Karpas-422 (cell line): ENCODE data around the gene CHCHD6. TPM values are rescaled to one million over a fixed set of nuclear protein-coding genes. Genes with fewer than 3 reads are reported as not detected.
A peak's percentile ranks its signal among the peaks of the same experiment; 100 is the strongest.

ENCODE experiments used
- DNase-seq: peaks from one replicate; pipeline ENCODE4 v3.0.0-alpha.2; 2015
- H2AFZ ChIP-seq: fragments of 200-600 bp; sonication (generic); 2 replicates; pipeline ENCODE4 v1.6.1; 2014; ENCODE audit warnings: antibody characterized with exemption, low read length, mixed read lengths
- H3K27ac ChIP-seq: fragments of 200-600 bp; sonication (generic); 2 replicates; pipeline ENCODE4 v1.5.1; 2014; ENCODE audit warnings: mild to moderate bottlenecking, low read length, moderate library complexity
- H3K27me3 ChIP-seq: fragments of 200-600 bp; sonication (generic); 2 replicates; pipeline ENCODE4 v1.6.1; 2014; ENCODE audit warnings: low read length, mixed read lengths
- H3K36me3 ChIP-seq: fragments of 200-600 bp; sonication (generic); 2 replicates; pipeline ENCODE4 v1.6.1; 2014; ENCODE audit warnings: low read length, mixed read lengths; ENCODE audit not compliant: insufficient read depth
- H3K4me1 ChIP-seq: fragments of 200-600 bp; sonication (generic); 2 replicates; pipeline ENCODE4 v1.6.1; 2014; ENCODE audit warnings: mild to moderate bottlenecking, low read length, mixed read lengths
- H3K4me2 ChIP-seq: fragments of 200-600 bp; sonication (generic); 2 replicates; pipeline ENCODE4 v1.6.1; 2014; ENCODE audit warnings: low read length, low read depth, mild to moderate bottlenecking; ENCODE audit not compliant: poor library complexity, severe bottlenecking
- H3K4me3 ChIP-seq: fragments of 200-600 bp; sonication (generic); 2 replicates; pipeline ENCODE4 v1.5.1; 2014; ENCODE audit warnings: mild to moderate bottlenecking, antibody characterized with exemption, low read length, mixed read lengths
- H3K79me2 ChIP-seq: fragments of 200-600 bp; sonication (generic); 2 replicates; pipeline ENCODE4 v1.6.1; 2014; ENCODE audit warnings: mild to moderate bottlenecking, low read length, mixed read lengths
- H3K9ac ChIP-seq: fragments of 200-600 bp; sonication (generic); 2 replicates; pipeline ENCODE4 v1.6.0; 2014; ENCODE audit warnings: low read length
- H3K9me2 ChIP-seq: fragments of 200-600 bp; sonication (generic), shearing (Covaris generic); replicated peaks from 2 replicates; pipeline ENCODE4 v1.6.0; 2014; ENCODE audit warnings: mild to moderate bottlenecking, low read length, moderate library complexity; ENCODE audit not compliant: insufficient read depth
- H3K9me3 ChIP-seq: fragments of 300-700, 200-600 bp; sonication (generic); 2 replicates; pipeline ENCODE4 v1.6.1; 2014; ENCODE audit warnings: low read length, mixed read lengths
- H4K20me1 ChIP-seq: fragments of 200-600 bp; sonication (generic); 2 replicates; pipeline ENCODE4 v1.6.1; 2014; ENCODE audit warnings: mild to moderate bottlenecking, antibody characterized with exemption, low read length, low read depth; ENCODE audit not compliant: insufficient read depth
- total RNA-seq: library from RNA; depleted of rRNA; stranded (reverse); fragments of >200 nt; shearing (Covaris generic); gene quantifications from 2 replicates; pipeline ENCODE4 v1.2.3, GENCODE V29; 2014; ENCODE audit warnings: low replicate concordance

CHCHD6 gene
- total RNA-seq, 1 experiment from 2014 or later: 12.8 TPM

- H4K20me1 ChIP-seq: peaks cover 4% of the 10 kb centered on the region; the same call in 1 of the 2 replicates
- H3K9me2 ChIP-seq: no peaks in the 10 kb centered on the region
- no peaks in the 10 kb centered on the region for H3K27me3 ChIP-seq
- DNase-seq: no peak
- H3K79me2 ChIP-seq: no peaks in the 10 kb centered on the region
- H3K9ac ChIP-seq: no peak overlapping the region
- no peaks in the 10 kb centered on the region for H3K36me3 ChIP-seq
- H3K27ac ChIP-seq: no peak overlapping the region
- no peak overlapping the region for H3K4me2 ChIP-seq
- no peak overlapping the region for H3K4me3 ChIP-seq
- H3K9me3 ChIP-seq: no peaks in the 10 kb centered on the region
- peaks cover 34% of the 10 kb centered on the region for H3K4me1 ChIP-seq
- H2AFZ ChIP-seq: no peak overlapping the region
These were observed 296.1 kb downstream of the CHCHD6 start for GRCh38 chr3:127000119-127000518.

DNA sequence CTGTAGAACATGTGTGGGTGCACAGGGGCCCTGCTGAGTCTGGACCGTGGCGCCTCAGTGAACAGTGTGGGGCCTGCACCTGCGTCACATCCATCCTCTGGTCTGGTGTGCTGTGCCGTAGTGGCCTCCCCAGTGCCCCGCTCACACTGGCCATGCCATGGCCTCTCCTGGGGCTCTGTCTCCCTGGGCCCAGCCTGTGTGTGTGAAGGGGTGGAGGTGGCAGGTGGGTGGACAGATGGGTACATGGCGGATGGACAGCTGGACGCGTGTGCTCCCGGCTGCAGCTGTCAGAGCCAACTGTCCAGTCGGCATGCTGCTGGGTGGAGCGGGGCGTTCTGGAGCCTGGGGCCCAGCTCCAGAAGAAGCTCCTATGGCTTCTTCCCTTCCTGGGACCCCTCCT, 296.7 kb downstream of the CHCHD6 start:
- Histone ChIP-seq H3K4me3 (no peak overlapping the region), H3K27ac (no peak overlapping the region), H3K36me3 (no peaks in the 10 kb centered on the region), H3K4me2 (no peak overlapping the region), H3K9ac (no peak overlapping the region), H3K27me3 (no peaks in the 10 kb centered on the region), H3K79me2 (no peaks in the 10 kb centered on the region), H4K20me1 (peaks cover 3% of the 10 kb centered on the region; the same call in 1 of the 2 replicates), H2AFZ (no peak overlapping the region), H3K9me3 (no peaks in the 10 kb centered on the region), H3K4me1 (peaks cover 27% of the 10 kb centered on the region), H3K9me2 (no peaks in the 10 kb centered on the region)
- DNase-seq: no peak

DNA sequence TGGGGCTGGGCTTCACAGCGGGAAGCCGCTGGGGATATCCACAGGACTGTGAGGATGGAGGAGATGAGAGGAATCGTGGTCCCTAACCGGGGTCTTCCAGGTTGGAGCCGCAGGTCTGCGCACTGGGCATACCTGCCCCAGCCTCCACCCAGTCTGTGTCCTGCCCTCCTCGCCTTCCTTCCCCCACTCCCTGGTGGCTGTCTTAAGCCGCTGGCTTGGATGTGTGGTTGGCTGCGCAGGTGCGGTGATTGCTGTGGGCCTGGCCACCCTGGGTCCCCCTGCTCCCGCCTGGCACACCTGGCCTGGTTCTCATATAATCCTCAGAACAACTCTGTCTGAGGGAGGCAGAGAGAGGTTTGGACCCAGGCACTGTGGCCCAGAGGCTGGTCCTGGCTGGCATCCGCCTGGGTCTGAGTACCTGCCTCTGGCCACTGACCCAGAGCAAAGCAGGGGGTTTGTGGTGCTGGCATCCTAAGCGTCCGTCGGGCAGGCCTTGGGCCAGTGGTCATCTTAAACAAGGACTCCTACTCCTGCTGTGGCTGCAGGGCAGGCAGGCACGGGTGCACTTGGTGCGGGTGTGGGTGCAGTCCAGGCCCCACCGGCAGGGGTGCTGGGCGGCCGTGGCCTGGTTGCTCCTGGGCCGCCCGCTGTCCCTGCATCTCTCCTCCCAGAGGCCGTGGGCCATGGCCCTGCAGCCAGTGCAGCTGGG, 297.6 kb downstream of the CHCHD6 start:
- H3K4me2 ChIP-seq: no peak overlapping the region
- no peak for DNase-seq
- no peak overlapping the region for H3K4me3 ChIP-seq
- H3K9ac ChIP-seq: no peak overlapping the region
- peaks cover 20% of the 10 kb centered on the region for H3K4me1 ChIP-seq
- H3K79me2 ChIP-seq: no peaks in the 10 kb centered on the region
- no peaks in the 10 kb centered on the region for H3K9me2 ChIP-seq
- H2AFZ ChIP-seq: no peak overlapping the region
- H3K9me3 ChIP-seq: no peaks in the 10 kb centered on the region
- H4K20me1 ChIP-seq: peaks cover 3% of the 10 kb centered on the region; the same call in 1 of the 2 replicates
- H3K27ac ChIP-seq: no peak overlapping the region
- no peaks in the 10 kb centered on the region for H3K27me3 ChIP-seq
- no peaks in the 10 kb centered on the region for H3K36me3 ChIP-seq

GRCh38 chr3:127002195-127003174, 298.4 kb downstream of the CHCHD6 start:
- no peak for DNase-seq
- peaks cover 3% of the 10 kb centered on the region; the same call in 1 of the 2 replicates for H4K20me1 ChIP-seq
- H3K27me3 ChIP-seq: no peaks in the 10 kb centered on the region
- H3K27ac ChIP-seq: no peak overlapping the region
- H3K79me2 ChIP-seq: no peaks in the 10 kb centered on the region
- H3K4me2 ChIP-seq: peak overlapping the region; percentile 27
- H3K36me3 ChIP-seq: no peaks in the 10 kb centered on the region
- H3K9ac ChIP-seq: no peak overlapping the region
- H3K9me3 ChIP-seq: no peaks in the 10 kb centered on the region
- peaks cover 20% of the 10 kb centered on the region for H3K4me1 ChIP-seq
- H3K9me2 ChIP-seq: no peaks in the 10 kb centered on the region
- H3K4me3 ChIP-seq: no peak overlapping the region
- H2AFZ ChIP-seq: no peak overlapping the region

DNA sequence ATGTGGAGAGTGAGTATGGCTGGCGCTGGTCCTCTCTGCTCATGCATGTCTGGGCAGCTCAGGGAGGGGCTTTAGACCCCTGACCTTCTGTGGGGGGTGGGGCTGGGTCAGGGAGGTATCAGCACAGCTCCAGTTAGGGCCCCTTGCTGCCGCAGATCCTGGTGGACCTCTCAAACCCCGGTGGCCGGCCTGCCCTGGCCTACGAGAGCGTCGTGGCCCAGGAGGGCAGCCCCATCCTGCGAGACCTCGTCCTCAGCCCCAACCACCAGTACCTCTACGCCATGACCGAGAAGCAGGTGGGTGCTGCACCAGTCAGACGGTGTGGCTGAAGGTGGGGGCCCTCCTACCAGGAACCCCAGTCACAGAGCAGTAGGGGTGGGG, 299.1 kb downstream of the CHCHD6 start:
- H3K9ac ChIP-seq: no peak overlapping the region
- H3K4me2 ChIP-seq: no peak overlapping the region
- no peaks in the 10 kb centered on the region for H3K36me3 ChIP-seq
- H3K4me1 ChIP-seq: peaks cover 15% of the 10 kb centered on the region
- no peak overlapping the region for H3K4me3 ChIP-seq
- H3K9me2 ChIP-seq: no peaks in the 10 kb centered on the region
- H4K20me1 ChIP-seq: peaks cover 3% of the 10 kb centered on the region; the same call in 1 of the 2 replicates
- H3K27ac ChIP-seq: no peak overlapping the region
- no peaks in the 10 kb centered on the region for H3K9me3 ChIP-seq
- no peak for DNase-seq
- no peaks in the 10 kb centered on the region for H3K27me3 ChIP-seq
- H3K79me2 ChIP-seq: no peaks in the 10 kb centered on the region
- no peak overlapping the region for H2AFZ ChIP-seq

DNA sequence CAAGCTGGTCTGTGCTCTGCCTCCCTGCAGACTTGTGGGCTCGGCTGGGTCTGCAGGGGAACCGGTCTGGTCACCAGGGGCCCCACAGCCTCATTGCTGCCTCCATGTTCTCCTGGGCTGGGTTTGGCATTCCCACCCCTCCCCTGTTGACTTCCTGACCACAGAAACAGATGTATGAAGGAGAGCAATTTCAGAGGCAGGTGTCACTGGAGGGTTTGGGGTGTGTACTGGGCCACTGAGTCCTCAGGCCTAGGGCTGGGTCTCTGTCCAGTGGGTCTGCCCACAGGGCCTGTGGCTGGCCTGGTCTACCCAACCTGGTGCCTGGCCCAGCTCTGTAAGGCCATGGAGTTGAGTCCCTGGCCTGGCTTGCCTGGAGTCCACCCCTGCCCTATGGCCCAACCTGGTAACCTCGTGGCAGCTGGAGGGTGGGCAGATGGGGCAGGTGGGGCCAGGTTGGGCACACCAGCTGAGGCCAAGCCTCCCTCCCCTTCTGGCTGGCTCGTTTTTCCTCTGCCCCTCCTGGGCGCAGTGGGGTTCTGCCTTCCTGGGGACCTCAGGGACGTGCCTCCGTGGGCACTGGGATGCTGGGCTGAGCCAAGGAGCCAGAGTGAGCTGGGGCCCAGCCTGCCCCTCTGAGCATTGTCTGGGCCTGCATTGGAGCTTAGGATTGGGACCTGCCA, 299.7 kb downstream of the CHCHD6 start:
- H3K79me2 ChIP-seq: no peaks in the 10 kb centered on the region
- no peak overlapping the region for H3K9ac ChIP-seq
- H3K27me3 ChIP-seq: no peaks in the 10 kb centered on the region
- H3K9me2 ChIP-seq: no peaks in the 10 kb centered on the region
- no peak for DNase-seq
- H3K4me2 ChIP-seq: no peak overlapping the region
- H3K36me3 ChIP-seq: no peaks in the 10 kb centered on the region
- no peak overlapping the region for H3K4me3 ChIP-seq
- H4K20me1 ChIP-seq: peaks cover 3% of the 10 kb centered on the region; the same call in 1 of the 2 replicates
- H3K4me1 ChIP-seq: peaks cover 10% of the 10 kb centered on the region
- H3K27ac ChIP-seq: no peak overlapping the region
- no peak overlapping the region for H2AFZ ChIP-seq
- H3K9me3 ChIP-seq: no peaks in the 10 kb centered on the region

DNA sequence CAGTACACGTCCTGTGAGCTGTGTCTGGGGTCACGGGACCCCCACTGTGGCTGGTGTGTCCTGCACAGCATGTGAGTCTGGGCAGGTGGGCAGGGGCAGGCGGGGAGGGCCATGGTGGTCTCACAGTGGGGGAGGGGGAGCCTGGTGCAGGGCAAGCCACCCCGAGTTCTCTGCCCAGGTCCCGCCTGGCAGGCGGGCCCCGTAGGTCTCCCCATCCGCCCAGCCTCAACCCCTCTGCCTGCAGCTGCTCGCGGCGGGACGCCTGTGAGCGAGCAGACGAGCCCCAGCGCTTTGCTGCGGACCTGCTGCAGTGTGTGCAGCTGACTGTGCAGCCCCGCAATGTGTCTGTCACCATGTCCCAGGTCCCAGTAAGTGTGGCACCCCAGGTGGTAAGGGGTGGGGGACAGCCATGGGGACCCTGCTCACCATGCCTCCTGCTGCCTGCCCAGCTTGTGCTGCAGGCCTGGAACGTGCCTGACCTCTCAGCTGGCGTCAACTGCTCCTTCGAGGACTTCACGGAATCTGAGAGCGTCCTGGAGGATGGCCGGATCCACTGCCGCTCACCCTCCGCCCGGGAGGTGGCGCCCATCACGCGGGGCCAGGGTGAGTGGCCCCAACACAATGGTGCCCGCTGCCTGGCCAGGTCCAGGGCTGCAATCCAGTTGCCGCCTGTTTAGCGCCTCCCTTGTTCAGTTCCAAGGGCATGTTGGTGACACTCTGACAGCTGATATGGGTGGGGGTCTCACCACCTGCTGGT, 300.8 kb downstream of the CHCHD6 start:
- H3K27ac ChIP-seq: no peak overlapping the region
- H3K27me3 ChIP-seq: no peaks in the 10 kb centered on the region
- H4K20me1 ChIP-seq: peaks cover 3% of the 10 kb centered on the region; the same call in 1 of the 2 replicates
- no peaks in the 10 kb centered on the region for H3K79me2 ChIP-seq
- H3K9me2 ChIP-seq: no peaks in the 10 kb centered on the region
- no peak overlapping the region for H3K9ac ChIP-seq
- H3K4me2 ChIP-seq: no peak overlapping the region
- no peak for DNase-seq
- H2AFZ ChIP-seq: no peak overlapping the region
- no peaks in the 10 kb centered on the region for H3K9me3 ChIP-seq
- H3K36me3 ChIP-seq: no peaks in the 10 kb centered on the region
- H3K4me1 ChIP-seq: peaks cover 13% of the 10 kb centered on the region
- no peak overlapping the region for H3K4me3 ChIP-seq
